GM11168 (cell line): ENCODE results near the gene CENATAC.
"Not testable (repeated sequence)": the region's sequence is repeated elsewhere in the genome, so short reads cannot be mapped to it uniquely, and the experiment has no call there.

Source experiments
- in situ Hi-C: fragments of 300-500 bp; cut with MboI; formaldehyde crosslinking; loops from one replicate; pipeline ENCODE4 v1.12.0; 2022; ENCODE audit warnings: low sequenced_read_pairs; ENCODE audit not compliant: unreplicated experiment

The CENATAC gene

GRCh38 chr11:118991486-118992038, 6.4 kb upstream of the CENATAC start:
- in situ Hi-C loops = not testable (repeated sequence)

GRCh38 chr11:118996926-118997626, 862 bp upstream of the CENATAC start:
- in situ Hi-C loops = no loop called here

DNA sequence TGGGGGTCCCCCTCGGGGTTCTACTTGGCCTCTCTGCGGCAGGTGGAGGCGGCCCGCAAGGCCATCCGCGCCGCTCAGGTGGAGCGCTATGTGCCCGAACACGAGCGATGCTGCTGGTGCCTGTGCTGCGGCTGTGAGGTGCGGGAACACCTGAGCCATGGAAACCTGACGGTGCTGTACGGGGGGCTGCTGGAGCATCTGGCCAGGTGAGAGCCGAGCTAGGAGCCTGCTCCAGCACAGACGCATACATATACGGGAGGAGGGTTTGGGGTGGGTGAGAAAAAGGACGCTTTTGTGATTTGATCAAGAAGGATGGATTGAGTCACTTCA, 415 bp downstream of the CENATAC start:
- in situ Hi-C loops = no loop called here

GRCh38 chr11:118998822-118999221, 884 bp downstream of the CENATAC start:
- in situ Hi-C loops = no loop called here

GRCh38 chr11:119000906-119001305, 3.0 kb downstream of the CENATAC start:
- in situ Hi-C loops = no loop called here

DNA sequence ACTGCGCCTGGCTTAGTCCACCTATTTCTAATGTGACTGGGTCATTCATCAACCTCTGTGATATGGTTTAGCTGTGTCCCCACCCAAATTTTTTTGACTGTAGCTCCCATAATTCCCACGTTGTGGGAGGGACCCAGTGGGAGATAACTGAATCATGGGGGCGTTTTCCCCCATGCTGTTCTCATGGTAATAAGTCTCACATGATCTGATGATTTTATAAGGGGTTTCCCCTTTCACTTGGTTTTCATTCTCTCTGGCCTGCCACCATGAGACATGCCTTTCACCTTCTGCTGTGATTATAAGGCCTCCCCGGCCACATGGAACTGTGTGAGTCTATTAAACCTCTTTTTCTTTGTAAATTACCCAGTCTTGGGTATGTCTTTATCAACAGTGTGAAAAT, 8.7 kb downstream of the CENATAC start:
- in situ Hi-C loops = no loop called here

DNA sequence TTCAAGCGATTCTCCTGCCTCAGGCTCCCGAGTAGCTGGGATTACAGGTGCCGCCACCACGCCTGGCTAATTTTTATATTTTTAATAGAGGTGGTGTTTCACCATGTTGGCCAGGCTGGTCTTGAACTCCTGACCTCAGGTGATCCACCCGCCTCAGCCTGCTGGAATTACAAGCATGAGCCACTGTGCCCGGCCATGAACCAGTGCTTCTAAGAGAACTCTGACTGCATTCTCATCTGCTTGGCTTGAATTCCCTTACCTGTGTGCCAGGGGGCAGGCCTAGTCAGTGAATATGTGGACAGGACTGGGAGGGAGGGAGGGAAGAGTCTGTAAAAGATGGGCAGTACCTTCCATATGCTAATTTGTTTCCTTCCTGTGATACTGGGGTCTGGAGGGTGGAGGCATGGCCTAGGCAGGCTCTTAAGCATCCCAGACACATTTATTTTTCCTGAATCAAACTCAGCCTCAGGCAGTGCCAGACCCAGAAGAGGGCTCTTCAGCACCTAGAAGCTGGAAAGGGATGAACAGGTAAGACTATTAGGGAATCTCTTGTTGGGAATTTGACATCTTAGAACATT, 13.6 kb downstream of the CENATAC start:
- in situ Hi-C loops = no loop called here

DNA sequence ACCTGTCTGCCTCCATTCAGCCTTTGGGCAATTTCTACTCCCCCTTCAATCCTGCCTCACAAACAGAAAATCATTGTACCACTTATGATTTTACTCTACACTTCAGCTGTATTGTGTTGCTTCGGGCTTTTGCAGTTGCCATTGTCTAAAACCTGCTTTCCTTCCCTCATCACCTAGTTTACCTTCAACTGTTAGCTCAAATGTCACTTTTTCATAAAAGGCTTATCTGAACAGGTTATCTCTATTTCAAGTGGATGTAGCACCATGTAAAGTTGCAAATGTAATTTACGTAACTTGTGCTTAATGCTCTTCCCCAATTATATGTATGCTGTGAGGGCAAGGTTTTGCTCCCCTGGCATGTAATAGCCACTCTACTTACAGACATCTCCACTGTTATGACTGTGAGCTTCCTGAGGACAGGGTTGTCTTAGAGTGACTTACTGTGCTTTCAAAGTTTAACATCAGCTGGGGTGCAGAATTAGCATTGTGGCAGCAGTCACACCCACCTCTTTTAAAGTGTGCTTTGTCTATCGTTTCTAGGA, 14.8 kb downstream of the CENATAC start:
- in situ Hi-C loops = no loop called here

- in situ Hi-C loops = no loop called here
Observed at GRCh38 chr11:119014209-119014924, 16.4 kb downstream of the CENATAC start.

DNA sequence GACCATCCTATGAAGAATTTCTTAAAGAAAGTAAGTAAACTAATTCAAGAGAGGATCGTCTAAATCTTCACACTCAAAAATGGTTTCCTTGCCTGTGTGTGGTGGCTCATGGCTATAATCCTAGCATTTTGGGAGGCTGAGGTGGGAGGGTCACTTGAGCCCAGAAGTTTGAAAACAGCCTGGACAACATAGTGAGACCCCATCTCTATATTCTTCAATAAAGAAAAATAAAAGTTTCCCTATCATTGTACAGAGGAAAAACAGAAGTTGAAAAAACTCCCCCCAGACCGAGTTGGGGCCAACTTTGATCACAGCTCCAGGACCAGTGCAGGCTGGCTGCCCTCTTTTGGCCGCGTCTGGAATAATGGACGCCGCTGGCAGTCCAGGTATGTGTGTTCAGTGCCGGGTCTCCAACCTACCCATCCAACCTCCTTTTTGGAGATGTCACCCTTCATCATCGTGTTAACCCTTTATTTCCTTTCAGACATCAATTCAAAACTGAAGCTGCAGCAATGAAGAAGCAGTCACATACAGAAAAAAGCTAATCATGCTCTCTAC, 17.2 kb downstream of the CENATAC start:
- in situ Hi-C loops = no loop called here

DNA sequence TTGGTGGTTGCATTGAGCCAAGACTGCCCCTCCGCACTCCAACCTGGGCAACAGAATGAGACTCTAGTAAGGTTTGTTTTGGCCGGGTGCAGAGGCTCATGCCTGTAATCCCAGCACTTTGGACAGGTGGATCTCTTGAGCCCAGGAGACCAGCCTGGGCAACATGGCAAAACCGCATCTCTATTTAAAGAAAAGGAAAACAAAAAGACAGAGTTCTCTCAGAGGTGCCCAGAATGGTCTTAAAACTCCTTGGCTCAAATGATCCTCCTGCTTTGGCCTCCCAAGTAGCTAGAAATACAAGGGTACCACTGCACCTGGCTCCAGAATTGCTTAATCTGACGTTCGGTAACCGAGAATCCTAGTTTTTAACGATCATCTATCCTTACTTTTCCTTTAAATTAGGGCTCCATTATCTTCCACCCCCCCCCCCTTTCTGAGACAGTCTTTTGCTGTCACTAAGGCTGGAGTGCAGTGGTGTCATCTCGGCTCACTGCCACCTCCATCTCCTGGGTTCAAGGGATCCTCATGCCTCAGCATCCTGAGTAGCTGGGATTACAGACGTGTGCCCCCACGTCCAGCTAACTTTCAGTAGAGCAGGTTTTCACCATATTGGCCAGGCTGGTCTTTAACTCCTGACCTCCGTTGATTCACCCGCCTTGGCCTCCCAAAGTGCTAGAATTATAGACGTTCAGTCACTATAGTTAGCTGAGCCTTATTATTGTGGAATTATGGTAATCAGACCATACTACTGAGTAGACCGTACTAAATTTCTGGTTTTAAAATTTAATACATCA, 18.5 kb downstream of the CENATAC start:
- in situ Hi-C loops = no loop called here

DNA sequence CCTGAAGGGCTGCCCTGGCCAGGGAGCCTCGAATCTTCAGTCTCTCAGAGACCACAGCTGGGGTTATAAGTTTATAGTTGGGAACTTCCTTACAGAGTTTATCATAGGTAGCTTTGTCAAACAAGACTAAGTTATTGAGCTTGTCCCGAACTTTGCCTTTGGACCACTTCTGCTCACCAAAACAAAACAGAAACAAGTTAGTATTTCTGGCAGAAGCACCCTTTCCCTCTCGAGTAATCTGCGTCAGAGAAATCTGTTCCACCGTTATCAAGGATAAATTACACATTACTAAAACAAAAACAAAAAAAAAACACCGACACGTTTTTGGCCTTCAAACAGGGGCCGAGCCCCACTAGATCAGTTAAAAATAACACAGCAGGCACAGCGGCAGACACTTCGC, 19.4 kb downstream of the CENATAC start:
- in situ Hi-C loops = not testable (repeated sequence)

GRCh38 chr11:119018074-119018938, 20.4 kb downstream of the CENATAC start, which contains the start of the genes RPS25 and TRAPPC4:
RPS25 (minus strand) TSS chr11:119018343; CDS start chr11:119018284, 59 bp downstream.
TRAPPC4 (plus strand) TSS chr11:119018766; CDS start chr11:119018796, 30 bp downstream.
- in situ Hi-C loops = no loop called here

DNA sequence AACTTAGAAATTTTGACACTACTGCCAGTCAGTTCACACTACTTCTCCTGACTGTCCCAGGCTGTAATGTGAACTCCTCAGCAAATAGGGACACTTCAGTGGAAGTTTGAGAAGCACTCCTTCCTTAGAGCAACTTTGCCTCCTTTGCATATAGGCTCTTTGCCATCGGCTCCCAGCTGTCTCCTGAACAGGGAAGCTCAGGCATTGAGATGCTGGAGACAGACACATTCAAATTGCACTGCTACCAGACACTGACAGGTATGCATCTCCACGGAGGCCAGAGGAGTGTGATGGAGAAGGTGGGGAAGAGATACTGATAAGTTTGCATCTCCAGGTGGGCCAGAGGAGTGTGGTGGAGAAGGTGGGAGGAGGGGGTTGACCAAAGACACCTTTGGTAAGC, 22.1 kb downstream of the CENATAC start:
- in situ Hi-C loops = no loop called here

- in situ Hi-C loops = no loop called here
Observed at GRCh38 chr11:119021631-119022030, 23.7 kb downstream of the CENATAC start.

DNA sequence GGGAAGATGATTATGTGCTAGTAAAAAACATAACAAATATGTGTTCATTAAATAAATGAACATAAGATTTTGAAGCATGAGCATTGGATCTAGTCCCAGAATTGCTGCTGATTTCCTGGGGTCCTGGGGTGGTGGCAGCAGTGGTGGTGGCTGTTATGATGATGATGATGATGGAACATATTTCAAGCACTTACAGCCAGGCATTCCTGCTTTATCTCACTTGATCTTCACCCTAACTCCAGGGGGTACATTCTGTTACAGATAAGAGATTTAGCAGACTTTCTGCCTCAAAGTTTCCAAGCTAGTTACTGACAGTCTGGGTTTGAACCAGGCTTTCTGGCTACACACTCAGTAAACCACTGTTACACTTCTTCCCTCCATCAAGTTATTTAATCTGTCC, 25.8 kb downstream of the CENATAC start:
- in situ Hi-C loops = no loop called here

GRCh38 chr11:119024430-119025098, 26.6 kb downstream of the CENATAC start:
- in situ Hi-C loops = no loop called here

GRCh38 chr11:119025099-119025473, 27.1 kb downstream of the CENATAC start:
- in situ Hi-C loops = no loop called here
